ENCODE results near the gene CDH13.

DNA sequence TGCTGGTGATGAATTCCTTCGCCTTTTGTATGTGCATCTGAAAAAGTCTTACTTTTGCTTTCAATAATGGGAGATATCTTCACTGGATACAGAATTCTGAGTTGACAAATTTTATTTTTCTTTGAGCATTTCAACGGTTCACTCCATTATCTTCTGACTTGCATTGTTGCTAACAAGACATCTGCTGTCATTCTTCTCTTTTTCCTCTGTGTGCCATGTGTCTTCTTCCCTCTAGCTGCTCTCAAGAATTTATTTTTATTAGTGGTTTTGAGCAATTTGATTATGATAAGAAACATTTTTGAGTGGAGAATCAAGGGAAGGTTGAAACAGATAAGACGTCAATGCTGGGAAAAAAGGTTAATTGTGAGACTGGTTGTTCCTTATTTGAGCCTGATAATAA, 471.8 kb downstream of the CDH13 start:
- TF ChIP-seq, protein P1, sequence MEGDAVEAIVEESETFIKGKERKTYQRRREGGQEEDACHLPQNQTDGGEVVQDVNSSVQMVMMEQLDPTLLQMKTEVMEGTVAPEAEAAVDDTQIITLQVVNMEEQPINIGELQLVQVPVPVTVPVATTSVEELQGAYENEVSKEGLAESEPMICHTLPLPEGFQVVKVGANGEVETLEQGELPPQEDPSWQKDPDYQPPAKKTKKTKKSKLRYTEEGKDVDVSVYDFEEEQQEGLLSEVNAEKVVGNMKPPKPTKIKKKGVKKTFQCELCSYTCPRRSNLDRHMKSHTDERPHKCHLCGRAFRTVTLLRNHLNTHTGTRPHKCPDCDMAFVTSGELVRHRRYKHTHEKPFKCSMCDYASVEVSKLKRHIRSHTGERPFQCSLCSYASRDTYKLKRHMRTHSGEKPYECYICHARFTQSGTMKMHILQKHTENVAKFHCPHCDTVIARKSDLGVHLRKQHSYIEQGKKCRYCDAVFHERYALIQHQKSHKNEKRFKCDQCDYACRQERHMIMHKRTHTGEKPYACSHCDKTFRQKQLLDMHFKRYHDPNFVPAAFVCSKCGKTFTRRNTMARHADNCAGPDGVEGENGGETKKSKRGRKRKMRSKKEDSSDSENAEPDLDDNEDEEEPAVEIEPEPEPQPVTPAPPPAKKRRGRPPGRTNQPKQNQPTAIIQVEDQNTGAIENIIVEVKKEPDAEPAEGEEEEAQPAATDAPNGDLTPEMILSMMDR (IDR thresholded peaks at IDR 0.05; ENCODE audit: insufficient read depth, low read length), result no peak
- TF ChIP-seq POLR2AphosphoS5 (IDR thresholded peaks at IDR 0.05; ENCODE audit: low read depth) (no peak), GABPA (IDR thresholded peaks at IDR 0.05; ENCODE audit: low read depth) (no peak), SPI1 (IDR thresholded peaks at IDR 0.05; ENCODE audit: borderline replicate concordance, low read depth) (no peak)
